H9 (cell line): Measurements from ENCODE around the gene KCNK16. TPM values are rescaled to one million over a fixed set of nuclear protein-coding genes. Genes with fewer than 3 reads are reported as not detected.
A peak's percentile ranks its signal among the peaks of the same experiment; 100 is the strongest.

Experiments used
- DNase-seq: peaks from one replicate; pipeline ENCODE4 v3.0.0-alpha.2; 2017
- H2AFZ ChIP-seq: one replicate; pipeline ENCODE4 v1.6.1; 2013; ENCODE audit warnings: mild to moderate bottlenecking, low read length, control low read depth, moderate library complexity
- H2AK5ac ChIP-seq: 2 replicates; pipeline ENCODE4 v1.6.1; 2013; ENCODE audit warnings: low read length, control low read depth, mixed read lengths; ENCODE audit not compliant: insufficient read length
- H2BK120ac ChIP-seq: one replicate; pipeline ENCODE4 v1.6.1; 2013; ENCODE audit warnings: low read depth, mild to moderate bottlenecking, low read length, control low read depth, inconsistent platforms; ENCODE audit not compliant: poor library complexity, severe bottlenecking
- H2BK12ac ChIP-seq: 2 replicates; pipeline ENCODE4 v1.6.1; 2013; ENCODE audit warnings: low read length, control low read depth, mixed read lengths, low read depth; ENCODE audit not compliant: insufficient read length
- H2BK15ac ChIP-seq: 2 replicates; pipeline ENCODE4 v1.6.1; 2013; ENCODE audit warnings: low read depth, low read length, control low read depth
- H2BK20ac ChIP-seq: one replicate; pipeline ENCODE4 v1.6.1; 2013; ENCODE audit warnings: low read depth, mild to moderate bottlenecking, low read length, control low read depth, inconsistent platforms; ENCODE audit not compliant: poor library complexity, severe bottlenecking
- H2BK5ac ChIP-seq: 2 replicates; pipeline ENCODE4 v1.6.1; 2013; ENCODE audit warnings: low read length, control low read depth, mixed read lengths; ENCODE audit not compliant: insufficient read length
- H3K14ac ChIP-seq: 2 replicates; pipeline ENCODE4 v1.6.1; 2013; ENCODE audit warnings: low read length, control low read depth; ENCODE audit not compliant: insufficient read depth
- H3K18ac ChIP-seq: 2 replicates; pipeline ENCODE4 v1.6.1; 2013; ENCODE audit warnings: low read depth, mild to moderate bottlenecking, mixed read lengths, low read length, control low read depth; ENCODE audit not compliant: insufficient read length
- H3K23ac ChIP-seq: 2 replicates; pipeline ENCODE4 v1.6.1; 2013; ENCODE audit warnings: low read length, control low read depth, mixed read lengths, low read depth; ENCODE audit not compliant: insufficient read length
- H3K23me2 ChIP-seq: 2 replicates; pipeline ENCODE4 v1.6.1; 2013; ENCODE audit warnings: low read depth, mild to moderate bottlenecking, mixed read lengths, low read length, control low read depth; ENCODE audit not compliant: insufficient read length, poor library complexity, severe bottlenecking
- H3K27ac ChIP-seq: 2 replicates; pipeline ENCODE4 v1.5.1; 2013; ENCODE audit warnings: low read length, control low read depth, mixed read lengths, low read depth; ENCODE audit not compliant: insufficient read length
- H3K27me3 ChIP-seq: 2 replicates; pipeline ENCODE4 v1.6.1; 2013; ENCODE audit warnings: low read length, control low read depth, inconsistent platforms; ENCODE audit not compliant: insufficient read depth
- H3K4ac ChIP-seq: 2 replicates; pipeline ENCODE4 v1.6.1; 2013; ENCODE audit warnings: low read depth, mild to moderate bottlenecking, control low read depth, inconsistent platforms, low read length, moderate library complexity
- H3K4me1 ChIP-seq: 2 replicates; pipeline ENCODE4 v1.6.1; 2013; ENCODE audit warnings: low read length, control low read depth, inconsistent platforms; ENCODE audit not compliant: insufficient read depth
- H3K4me2 ChIP-seq: 2 replicates; pipeline ENCODE4 v1.6.1; 2013; ENCODE audit warnings: low read length, control low read depth, mixed read lengths; ENCODE audit not compliant: insufficient read length, insufficient read depth
- H3K56ac ChIP-seq: 2 replicates; pipeline ENCODE4 v1.6.1; 2013; ENCODE audit warnings: low read depth, mild to moderate bottlenecking, mixed read lengths, low read length, control low read depth; ENCODE audit not compliant: insufficient read length
- H3K79me1 ChIP-seq: 2 replicates; pipeline ENCODE4 v1.6.1; 2013; ENCODE audit warnings: low read depth, mild to moderate bottlenecking, moderate library complexity, low read length, control low read depth, inconsistent platforms; ENCODE audit not compliant: insufficient read depth, poor library complexity, severe bottlenecking
- H3K79me2 ChIP-seq: 2 replicates; pipeline ENCODE4 v1.6.1; 2013; ENCODE audit warnings: low read length, control low read depth, inconsistent platforms; ENCODE audit not compliant: insufficient read depth
- H3K9ac ChIP-seq: 2 replicates; pipeline ENCODE4 v1.6.1; 2013; ENCODE audit warnings: low read length, control low read depth, mixed read lengths; ENCODE audit not compliant: insufficient read length; ENCODE audit errors: extremely low read depth
- H3K9me3 ChIP-seq: one replicate; pipeline ENCODE4 v1.6.1; 2013; ENCODE audit warnings: low read depth, low read length, inconsistent platforms; ENCODE audit not compliant: control insufficient read depth
- H3T11ph ChIP-seq: one replicate; pipeline ENCODE4 v1.6.1; 2013; ENCODE audit warnings: mild to moderate bottlenecking, low read length, control low read depth, inconsistent platforms
- H4K20me1 ChIP-seq: one replicate; pipeline ENCODE4 v1.6.1; 2013; ENCODE audit not compliant: control insufficient read depth, insufficient read length, insufficient read depth
- H4K5ac ChIP-seq: 2 replicates; pipeline ENCODE4 v1.6.1; 2013; ENCODE audit warnings: low read depth, mild to moderate bottlenecking, mixed read lengths, low read length, control low read depth; ENCODE audit not compliant: insufficient read length
- H4K8ac ChIP-seq: replicated peaks from 2 replicates; pipeline ENCODE4 v1.6.1; 2013; ENCODE audit warnings: low read length, control low read depth, mixed read lengths, low read depth; ENCODE audit not compliant: insufficient read length
- H4K91ac ChIP-seq: 2 replicates; pipeline ENCODE4 v1.6.1; 2013; ENCODE audit warnings: low read depth, mild to moderate bottlenecking, moderate library complexity, mixed read lengths, low read length, control low read depth; ENCODE audit not compliant: insufficient read length
- H3K27ac Mint-ChIP-seq, 3 experiments: 2 replicates in 2 of 3; 3 replicates in 1 of 3; pipeline ENCODE4 v1.8.0; 2020 to 2021; ENCODE audit warnings: mixed read lengths in 3 of 3, mild to moderate bottlenecking in 1 of 3, moderate library complexity in 1 of 3
- H3K27me3 Mint-ChIP-seq: 2 replicates; pipeline ENCODE4 v1.8.0; 2021; ENCODE audit warnings: low read depth, mild to moderate bottlenecking, moderate library complexity, mixed read lengths
- H3K36me3 Mint-ChIP-seq, 3 experiments: 2 replicates in 2 of 3; 3 replicates in 1 of 3; pipeline ENCODE4 v1.8.0; 2020 to 2021; ENCODE audit warnings: low read depth in 3 of 3, mixed read lengths in 3 of 3; ENCODE audit not compliant: insufficient read depth in 1 of 3
- H3K4me1 Mint-ChIP-seq, 2 experiments: 2 replicates each; pipeline ENCODE4 v1.8.0; 2020; ENCODE audit warnings: mixed read lengths in 2 of 2
- H3K4me3 Mint-ChIP-seq, 2 experiments: 2 replicates in 1 of 2; 3 replicates in 1 of 2; pipeline ENCODE4 v1.8.0; 2020 to 2021; ENCODE audit warnings: mild to moderate bottlenecking in 2 of 2, mixed read lengths in 2 of 2, moderate library complexity in 1 of 2
- H3K9me3 Mint-ChIP-seq, 2 experiments: 2 replicates in 1 of 2; 3 replicates in 1 of 2; pipeline ENCODE4 v1.8.0; 2020; ENCODE audit warnings: mild to moderate bottlenecking in 2 of 2, mixed read lengths in 2 of 2, moderate library complexity in 1 of 2
- CTCF ChIP-seq: fragments of 200-600 bp; sonication (generic); conservative IDR thresholded peaks from 3 replicates; pipeline ENCODE4 v1.8.0; 2021; ENCODE audit warnings: antibody characterized with exemption, mild to moderate bottlenecking
- WGBS: extraction: QIAGEN DNeasy Blood & Tissue Kit; methylation state at CpG from one replicate; pipeline ENCODE4 v1.1.7; 2013; ENCODE audit warnings: missing lambda C conversion rate, low lambda C conversion rate, mixed read lengths; ENCODE audit not compliant: insufficient read length; ENCODE audit errors: extremely low coverage; 5-methylcytosine and 5-hydroxymethylcytosine counted together
- total RNA-seq: library from RNA; stranded (reverse); gene quantifications from 2 replicates; pipeline ENCODE4 v1.2.1, GENCODE V29; 2021

KCNK16 gene
- total RNA-seq, 1 experiment from 2014 or later = not detected

GRCh38 chr6:39342692-39343395 lies 20.3 kb upstream of the KCNK16 start:
- Histone ChIP-seq H2BK20ac (no peak overlapping the region), H2BK5ac (no peak overlapping the region), H3K14ac (no peak overlapping the region; the same call in 1 of the 2 replicates), H3K23me2 (no peaks in the 10 kb centered on the region), H3K9ac (no peak overlapping the region), H2AK5ac (no peak overlapping the region), H2AFZ (no peak overlapping the region), H3K4ac (no peak overlapping the region), H3K79me2 (no peaks in the 10 kb centered on the region), H2BK12ac (no peak overlapping the region), H3K27me3 (no peaks in the 10 kb centered on the region), H3K27ac (no peak overlapping the region), H3K56ac (no peak overlapping the region), H4K8ac (no peak overlapping the region), H3T11ph (no peak overlapping the region), H3K79me1 (no peaks in the 10 kb centered on the region), H3K4me1 (no peaks in the 10 kb centered on the region; the same call in 1 of the 2 replicates), H3K9me3 (no peaks in the 10 kb centered on the region), H4K20me1 (no peaks in the 10 kb centered on the region), H3K18ac (no peak overlapping the region), H2BK15ac (no peak overlapping the region), H3K23ac (no peak overlapping the region), H3K4me2 (no peak overlapping the region), H4K5ac (no peak overlapping the region), H2BK120ac (no peak overlapping the region), H4K91ac (no peak overlapping the region)
- no peak for TF ChIP-seq CTCF
- Mint-ChIP-seq H3K27me3 (peaks cover 3% of the 10 kb centered on the region), H3K36me3 (peaks cover 0 to 5% (median 0%) of the 10 kb centered on the region in 3 experiments; a peak in 2 of 7 replicates), H3K9me3 (peaks cover 0 to 4% of the 10 kb centered on the region in 2 experiments; a peak in 3 of 5 replicates), H3K4me3 (no peak overlapping the region), H3K4me1 (peaks cover 34 to 40% of the 10 kb centered on the region in 2 experiments), H3K27ac (0 out of 7 replicates have a peak overlapping the region, but pooled peaks of 1 of the 3 experiments have one; percentile 21)
- no CpG with 5 or more reads among the region's 14 CpGs for WGBS
- DNase-seq = no peak
